Measurements from ENCODE around the gene SPOPL. TPM values are rescaled to one million over a fixed set of nuclear protein-coding genes. Genes with fewer than 3 reads are reported as not detected.
"Not testable (repeated sequence)": the region's sequence is repeated elsewhere in the genome, so short reads cannot be mapped to it uniquely, and the experiment has no call there.

Gene SPOPL
- 9.3 TPM for polyA plus RNA-seq (2013, experiment 1 of 2; ENCODE audit: insufficient read length)
- 9.6 TPM for polyA plus RNA-seq (2013, experiment 2 of 2; ENCODE audit: insufficient read length)

- DNase-seq: peak; percentile 90
Measured at GRCh38 chr2:138501425-138502254, at the start of gene SPOPL. TSS of gene SPOPL (plus strand) at chr2:138501770. CDS start at chr2:138550217, 48,447 bp downstream.

- no peak for DNase-seq
Measured at GRCh38 chr2:138452324-138452723, 49.2 kb upstream of the SPOPL start.

- DNase-seq: no peak
Measured at GRCh38 chr2:138453815-138454214, 47.8 kb upstream of the SPOPL start.

GRCh38 chr2:138454761-138455160, 46.8 kb upstream of the SPOPL start:
- no peak for DNase-seq

- DNase-seq: no peak
Measured at GRCh38 chr2:138455275-138455674, 46.3 kb upstream of the SPOPL start.

- no peak for DNase-seq
Measured at GRCh38 chr2:138455691-138456090, 45.9 kb upstream of the SPOPL start.

GRCh38 chr2:138462689-138463088, 38.9 kb upstream of the SPOPL start:
- not testable (repeated sequence) for DNase-seq

- no peak for DNase-seq
Measured at GRCh38 chr2:138468617-138469016, 33.0 kb upstream of the SPOPL start.

GRCh38 chr2:138469411-138469810, 32.2 kb upstream of the SPOPL start:
- no peak for DNase-seq

GRCh38 chr2:138470941-138471340, 30.6 kb upstream of the SPOPL start:
- DNase-seq: no peak

GRCh38 chr2:138474100-138474825, 27.3 kb upstream of the SPOPL start:
- peak; percentile 5 for DNase-seq

- no peak for DNase-seq
Measured at GRCh38 chr2:138475277-138475776, 26.2 kb upstream of the SPOPL start.

- no peak for DNase-seq
Measured at GRCh38 chr2:138476186-138476585, 25.4 kb upstream of the SPOPL start.

- no peak for DNase-seq
Measured at GRCh38 chr2:138476940-138477339, 24.6 kb upstream of the SPOPL start.

GRCh38 chr2:138482796-138483195, 18.8 kb upstream of the SPOPL start:
- not testable (repeated sequence) for DNase-seq

- DNase-seq: no peak
Measured at GRCh38 chr2:138485019-138485418, 16.6 kb upstream of the SPOPL start.

GRCh38 chr2:138486363-138487198, 15.0 kb upstream of the SPOPL start:
- no peak for DNase-seq

GRCh38 chr2:138490673-138491494, 10.7 kb upstream of the SPOPL start:
- DNase-seq: no peak

GRCh38 chr2:138491495-138491862, 10.1 kb upstream of the SPOPL start:
- no peak for DNase-seq

- DNase-seq: no peak
Measured at GRCh38 chr2:138492160-138492559, 9.4 kb upstream of the SPOPL start.

GRCh38 chr2:138493334-138493733, 8.2 kb upstream of the SPOPL start:
- no peak for DNase-seq

All from fibroblast of skin of abdomen (primary cell).